Measurements from ENCODE around the gene GARIN1A.

The GARIN1A gene

DNA sequence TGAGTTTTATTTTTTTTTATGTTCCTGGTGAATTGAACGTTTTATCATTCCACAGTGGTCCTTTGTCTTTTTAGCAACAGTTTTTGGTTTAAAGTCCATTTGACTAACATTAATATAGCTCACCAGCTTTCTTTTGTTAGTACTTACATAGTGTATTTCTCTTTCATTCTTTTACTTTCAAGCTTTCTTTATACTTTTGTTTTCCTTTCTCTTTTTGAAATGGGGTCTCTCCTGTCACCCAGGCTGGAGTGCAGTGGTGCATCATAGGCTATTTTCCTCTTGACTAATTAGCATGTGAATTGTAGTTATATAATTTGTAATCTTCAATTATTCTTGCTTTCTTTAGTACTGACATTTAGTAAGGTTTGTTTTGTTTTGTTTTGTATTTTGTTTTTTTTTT is 27.8 kb downstream of the GARIN1A start:
- TF ChIP-seq, protein P1, sequence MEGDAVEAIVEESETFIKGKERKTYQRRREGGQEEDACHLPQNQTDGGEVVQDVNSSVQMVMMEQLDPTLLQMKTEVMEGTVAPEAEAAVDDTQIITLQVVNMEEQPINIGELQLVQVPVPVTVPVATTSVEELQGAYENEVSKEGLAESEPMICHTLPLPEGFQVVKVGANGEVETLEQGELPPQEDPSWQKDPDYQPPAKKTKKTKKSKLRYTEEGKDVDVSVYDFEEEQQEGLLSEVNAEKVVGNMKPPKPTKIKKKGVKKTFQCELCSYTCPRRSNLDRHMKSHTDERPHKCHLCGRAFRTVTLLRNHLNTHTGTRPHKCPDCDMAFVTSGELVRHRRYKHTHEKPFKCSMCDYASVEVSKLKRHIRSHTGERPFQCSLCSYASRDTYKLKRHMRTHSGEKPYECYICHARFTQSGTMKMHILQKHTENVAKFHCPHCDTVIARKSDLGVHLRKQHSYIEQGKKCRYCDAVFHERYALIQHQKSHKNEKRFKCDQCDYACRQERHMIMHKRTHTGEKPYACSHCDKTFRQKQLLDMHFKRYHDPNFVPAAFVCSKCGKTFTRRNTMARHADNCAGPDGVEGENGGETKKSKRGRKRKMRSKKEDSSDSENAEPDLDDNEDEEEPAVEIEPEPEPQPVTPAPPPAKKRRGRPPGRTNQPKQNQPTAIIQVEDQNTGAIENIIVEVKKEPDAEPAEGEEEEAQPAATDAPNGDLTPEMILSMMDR (IDR thresholded peaks at IDR 0.05; ENCODE audit: borderline replicate concordance, control extremely low read depth, extremely low read depth, insufficient read depth, missing control alignments) = no peak
- in situ Hi-C loops (cut with MboI; ENCODE audit: low sequenced_read_pairs, unreplicated experiment) = no loop called here
- no peak for DNase-seq (ENCODE audit: low spot score)

DNA sequence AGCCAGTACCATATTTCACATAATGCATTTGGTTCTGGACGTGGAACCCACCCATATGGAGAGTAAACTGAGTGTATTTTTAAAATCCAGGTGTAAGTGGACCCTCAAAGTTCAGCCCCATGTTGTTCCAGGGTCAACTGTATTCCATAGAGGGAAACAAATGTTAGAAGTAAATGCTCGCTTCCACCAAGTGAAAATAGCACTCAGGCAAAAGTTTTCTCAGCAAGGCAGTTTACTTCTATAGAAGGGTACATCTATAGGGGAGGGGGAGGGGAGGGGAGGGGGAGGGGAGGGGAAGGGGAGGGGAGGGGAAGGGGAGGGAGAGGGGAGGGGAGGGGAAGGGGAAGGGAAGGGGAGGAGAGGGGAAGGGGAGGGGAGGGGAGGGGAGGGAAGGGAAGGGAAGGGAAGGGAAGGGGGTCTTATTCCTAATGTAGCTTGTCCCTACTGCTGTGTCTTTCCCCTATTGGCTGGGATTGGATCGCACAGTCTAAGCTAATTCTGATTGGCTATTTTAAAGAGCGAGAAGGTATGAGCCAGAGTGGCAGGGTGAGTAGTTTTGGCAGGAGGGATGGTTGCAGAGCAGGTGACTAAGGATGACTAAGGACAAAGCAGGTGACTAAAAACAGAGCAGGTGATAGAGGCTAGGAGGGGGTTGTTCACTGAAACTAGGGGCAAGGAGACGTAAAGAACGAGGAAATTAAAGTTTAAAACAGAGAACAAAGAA is 29.1 kb downstream of the GARIN1A start:
- TF ChIP-seq, protein P1 (IDR thresholded peaks at IDR 0.05; ENCODE audit: borderline replicate concordance, control extremely low read depth, extremely low read depth, insufficient read depth, missing control alignments) = no peak
- in situ Hi-C loops (cut with MboI; ENCODE audit: low sequenced_read_pairs, unreplicated experiment) = no loop called here
- no peak for DNase-seq (ENCODE audit: low spot score)

DNA sequence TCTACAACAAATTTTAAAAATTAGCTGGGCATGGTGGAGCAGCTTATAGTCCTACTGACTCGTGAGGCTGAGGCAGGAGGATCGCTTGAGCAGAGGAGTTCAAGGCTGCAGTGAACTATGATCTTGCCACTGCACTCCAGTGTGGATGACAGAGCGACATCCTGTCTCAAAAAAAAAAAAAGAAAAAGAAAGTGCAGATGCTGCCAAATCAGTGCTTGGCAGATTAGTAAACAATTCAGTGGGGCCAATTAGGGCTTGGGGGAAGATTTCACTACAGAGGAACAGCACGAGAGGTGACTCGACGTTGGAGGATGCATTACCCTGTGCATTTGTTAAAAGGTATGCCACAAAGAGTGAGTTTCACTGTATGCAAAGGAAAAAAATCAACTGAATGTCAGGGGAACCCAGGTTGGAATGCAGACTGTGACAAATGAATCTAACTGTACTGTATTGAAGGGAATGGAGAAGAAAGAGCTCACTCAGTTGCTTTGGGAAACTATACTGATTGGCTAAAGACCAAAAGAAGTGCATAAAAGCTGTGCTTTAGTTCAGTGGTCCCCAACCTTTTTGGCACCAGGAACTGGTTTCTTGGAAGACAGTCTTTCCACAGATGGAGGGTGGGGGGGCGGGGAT is 31.6 kb downstream of the GARIN1A start:
- in situ Hi-C loops (cut with MboI; ENCODE audit: low sequenced_read_pairs, unreplicated experiment) = no loop called here
- no peak for DNase-seq (ENCODE audit: low spot score)
- TF ChIP-seq, protein P1 (IDR thresholded peaks at IDR 0.05; ENCODE audit: borderline replicate concordance, control extremely low read depth, extremely low read depth, insufficient read depth, missing control alignments) = no peak

DNA sequence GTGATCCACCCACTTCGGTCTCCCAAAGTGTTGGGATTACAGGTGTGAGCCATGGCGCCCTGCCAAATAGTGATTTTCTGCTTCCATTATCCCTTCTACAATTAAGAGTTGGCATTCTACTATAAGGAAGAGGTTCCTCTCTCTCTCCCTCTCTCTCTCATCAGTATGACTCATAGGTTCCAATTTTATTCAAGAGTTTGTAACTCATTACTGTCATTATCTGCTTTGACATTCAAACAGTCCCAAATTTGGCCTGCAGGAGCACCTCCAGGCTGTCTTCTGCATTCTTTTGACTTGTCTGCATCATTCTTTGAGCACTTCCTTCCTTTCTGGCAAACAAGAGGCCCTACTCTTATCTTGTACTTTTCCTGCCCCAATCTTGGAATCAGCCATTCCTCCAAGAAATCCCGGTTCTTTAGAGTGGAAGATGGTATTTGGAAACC is 33.8 kb downstream of the GARIN1A start:
- TF ChIP-seq, protein P1 (IDR thresholded peaks at IDR 0.05; ENCODE audit: borderline replicate concordance, control extremely low read depth, extremely low read depth, insufficient read depth, missing control alignments) = no peak
- in situ Hi-C loops (cut with MboI; ENCODE audit: low sequenced_read_pairs, unreplicated experiment) = no loop called here
- DNase-seq (ENCODE audit: low spot score) = no peak

DNA sequence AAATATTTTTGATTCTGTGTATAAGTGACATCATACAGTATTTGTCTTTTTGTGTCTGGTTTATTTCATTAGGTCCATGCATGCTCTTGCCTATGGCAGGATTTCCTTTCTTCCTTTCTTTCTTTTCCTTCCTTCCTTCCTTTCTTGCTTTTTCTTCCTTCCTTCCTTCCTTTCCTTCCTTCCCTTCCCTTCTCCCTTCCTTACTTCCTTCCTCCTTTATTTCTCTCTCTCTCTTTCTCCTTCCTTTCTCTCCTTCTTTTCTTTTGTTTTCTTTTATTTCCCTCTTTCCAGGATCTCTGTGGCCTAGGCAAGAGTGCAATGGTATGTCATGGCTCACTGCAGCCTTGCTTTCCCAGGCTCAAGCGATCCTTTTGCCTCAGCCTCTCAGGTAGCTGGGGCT is 35.7 kb downstream of the GARIN1A start:
- in situ Hi-C loops (cut with MboI; ENCODE audit: low sequenced_read_pairs, unreplicated experiment) = no loop called here
- DNase-seq (ENCODE audit: low spot score) = no peak
- TF ChIP-seq, protein P1 (IDR thresholded peaks at IDR 0.05; ENCODE audit: borderline replicate concordance, control extremely low read depth, extremely low read depth, insufficient read depth, missing control alignments) = no peak

DNA sequence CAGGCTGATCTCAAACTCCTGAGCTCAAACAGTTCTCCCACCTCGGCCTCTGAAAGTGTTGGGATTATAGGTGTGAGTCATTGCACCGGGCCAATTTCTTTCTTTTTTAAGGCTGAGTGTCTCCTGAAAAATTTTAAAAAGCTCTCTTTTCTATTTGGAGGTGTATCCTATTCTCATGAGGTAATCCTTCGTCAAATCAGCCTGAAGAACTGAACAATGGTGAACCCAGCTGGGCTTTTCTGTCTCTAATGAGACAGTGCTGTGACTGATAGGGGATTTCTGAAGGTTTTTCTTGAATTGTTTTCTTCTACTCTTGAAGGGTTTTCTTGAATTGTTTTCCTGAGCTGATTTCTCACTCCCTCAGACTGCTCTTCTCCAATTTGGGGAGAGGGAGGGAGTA is 36.1 kb downstream of the GARIN1A start:
- no peak for DNase-seq (ENCODE audit: low spot score)
- in situ Hi-C loops (cut with MboI; ENCODE audit: low sequenced_read_pairs, unreplicated experiment) = no loop called here
- TF ChIP-seq, protein P1 (IDR thresholded peaks at IDR 0.05; ENCODE audit: borderline replicate concordance, control extremely low read depth, extremely low read depth, insufficient read depth, missing control alignments) = no peak
